Activated naive CD8-positive, alpha-beta T cell (primary cell): ENCODE results near the gene CDK14.

Experiments
- H3K27ac Mint-ChIP-seq: one replicate; pipeline ENCODE4 v1.8.0; 2021; ENCODE audit warnings: mixed read lengths
- H3K27me3 Mint-ChIP-seq: one replicate; pipeline ENCODE4 v1.8.0; 2021; ENCODE audit warnings: mixed read lengths
- H3K36me3 Mint-ChIP-seq: one replicate; pipeline ENCODE4 v1.8.0; 2021; ENCODE audit warnings: mixed read lengths
- H3K4me1 Mint-ChIP-seq: one replicate; pipeline ENCODE4 v1.8.0; 2021; ENCODE audit warnings: low read depth, mixed read lengths
- H3K4me3 Mint-ChIP-seq: one replicate; pipeline ENCODE4 v1.8.0; 2021; ENCODE audit warnings: mild to moderate bottlenecking, mixed read lengths
- H3K9me3 Mint-ChIP-seq: one replicate; pipeline ENCODE4 v1.8.0; 2021; ENCODE audit warnings: low read depth, mixed read lengths

CDK14 gene

DNA sequence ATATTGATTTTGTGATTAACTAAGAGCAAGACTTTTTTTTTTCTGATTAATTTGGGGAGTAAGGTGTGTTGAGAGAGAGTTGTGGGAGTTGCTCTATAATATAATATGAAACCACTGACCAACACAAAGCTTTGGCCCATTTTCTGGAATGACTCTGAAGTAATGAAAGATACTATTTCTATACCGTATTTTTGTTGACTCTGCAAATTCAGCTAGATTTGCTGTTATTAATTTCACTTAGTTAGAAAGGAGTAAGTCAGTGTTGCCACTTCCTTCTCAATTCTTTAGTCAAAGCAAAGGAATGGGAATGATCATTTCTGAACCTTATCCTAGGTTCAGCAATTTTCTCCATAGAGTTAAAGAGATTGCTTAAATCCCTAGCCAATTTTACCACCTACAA, 355.1 kb downstream of the CDK14 start:
- Mint-ChIP-seq H3K27me3 (peaks cover 2% of the 10 kb centered on the region), H3K4me3 (no peak overlapping the region), H3K36me3 (no peaks in the 10 kb centered on the region), H3K4me1 (no peaks in the 10 kb centered on the region), H3K27ac (no peak overlapping the region), H3K9me3 (no peaks in the 10 kb centered on the region)

DNA sequence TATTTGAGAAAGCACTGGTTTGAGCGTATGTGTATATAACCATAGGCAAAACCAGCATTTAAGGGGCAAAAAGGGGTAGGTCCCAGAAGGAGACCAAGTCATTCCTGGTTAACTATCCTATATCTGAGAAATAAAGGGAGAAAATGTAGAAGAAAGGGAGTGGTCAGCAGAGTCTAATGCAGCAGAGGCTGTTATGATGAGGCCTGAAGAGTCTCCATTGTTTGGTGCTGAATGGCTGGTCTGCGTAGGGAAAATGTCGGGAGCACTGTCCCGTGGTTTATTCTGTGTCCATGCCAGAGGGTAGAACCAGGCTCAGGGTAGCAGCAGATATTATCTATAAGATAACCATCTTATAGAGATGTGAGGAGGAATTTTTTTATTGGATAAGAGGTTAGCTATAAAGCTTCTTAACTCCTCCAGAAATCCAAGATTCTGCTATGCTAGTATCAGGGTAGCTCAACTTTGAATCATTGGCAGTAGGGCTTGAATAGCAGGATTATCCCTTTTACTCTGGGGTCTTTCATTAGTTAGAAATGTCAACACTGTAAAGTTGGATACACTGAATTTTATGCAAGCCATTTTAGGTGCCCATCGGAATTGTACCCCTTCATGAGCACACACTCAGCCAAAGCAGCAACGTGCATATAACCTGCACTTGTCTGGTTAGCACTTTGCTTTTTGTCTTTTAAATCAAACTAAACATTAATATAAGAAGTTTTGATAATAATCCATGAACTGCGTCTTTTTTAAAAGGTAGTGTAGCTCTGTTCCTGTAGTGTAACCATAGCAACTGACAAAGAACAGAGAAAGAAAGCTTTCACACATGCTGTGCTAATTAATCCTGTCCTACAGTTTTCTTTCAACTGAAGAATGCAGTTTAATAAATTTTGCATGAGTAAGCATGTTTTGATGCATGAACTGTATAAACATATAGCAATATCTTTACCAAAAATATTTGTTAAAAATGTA, 356.1 kb downstream of the CDK14 start:
- Mint-ChIP-seq H3K36me3 (no peaks in the 10 kb centered on the region), H3K27ac (no peak overlapping the region), H3K4me3 (no peak overlapping the region), H3K9me3 (no peaks in the 10 kb centered on the region), H3K4me1 (no peaks in the 10 kb centered on the region), H3K27me3 (no peaks in the 10 kb centered on the region)

DNA sequence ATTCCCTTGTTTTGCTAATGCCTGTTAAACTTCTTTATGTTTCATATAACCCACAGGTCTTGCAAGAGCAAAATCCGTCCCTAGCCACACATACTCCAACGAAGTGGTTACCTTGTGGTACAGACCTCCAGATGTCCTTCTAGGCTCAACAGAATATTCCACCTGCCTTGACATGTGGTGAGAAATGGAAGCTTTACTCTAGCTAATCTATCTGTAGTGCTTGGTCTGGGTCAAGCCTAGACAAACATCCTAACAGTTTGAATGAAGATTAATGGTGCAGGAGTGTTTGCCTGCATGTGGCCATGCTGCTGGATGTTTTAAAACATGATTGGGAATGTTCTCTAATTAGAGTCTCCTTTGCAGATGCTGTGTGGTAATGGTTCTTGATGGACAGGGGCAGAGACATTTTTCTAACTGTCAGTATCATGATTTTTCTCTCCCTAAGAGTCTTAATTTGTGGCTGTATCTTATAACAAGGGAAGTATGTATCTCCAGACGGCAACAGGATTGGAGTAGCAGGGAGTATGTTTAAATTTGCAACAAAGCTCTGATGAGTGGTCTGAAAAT, 359.6 kb downstream of the CDK14 start:
- H3K9me3 Mint-ChIP-seq = no peaks in the 10 kb centered on the region
- no peaks in the 10 kb centered on the region for H3K4me1 Mint-ChIP-seq
- H3K4me3 Mint-ChIP-seq = no peak overlapping the region
- no peaks in the 10 kb centered on the region for H3K36me3 Mint-ChIP-seq
- no peak overlapping the region for H3K27ac Mint-ChIP-seq
- no peaks in the 10 kb centered on the region for H3K27me3 Mint-ChIP-seq

DNA sequence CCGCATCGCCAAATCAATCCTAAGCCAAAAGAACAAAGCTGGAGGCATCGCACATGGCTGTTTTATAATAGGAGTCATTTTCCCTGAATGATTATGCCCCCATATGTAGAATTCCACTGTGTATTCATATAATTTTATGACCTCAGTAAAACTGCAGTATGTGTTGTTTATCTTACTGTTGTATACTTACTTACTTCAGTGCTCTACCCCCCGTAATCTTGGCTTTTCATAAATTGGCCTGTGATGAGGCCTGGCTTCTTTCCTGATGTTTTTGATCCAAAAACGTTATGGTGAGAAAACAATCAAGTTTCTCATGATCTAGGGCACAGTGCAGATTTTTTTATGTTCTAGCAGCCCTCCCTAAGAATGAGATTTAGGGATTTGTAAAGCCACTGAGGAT, 361.8 kb downstream of the CDK14 start:
- no peaks in the 10 kb centered on the region for H3K36me3 Mint-ChIP-seq
- H3K4me3 Mint-ChIP-seq = no peak overlapping the region
- H3K27ac Mint-ChIP-seq = no peak overlapping the region
- H3K27me3 Mint-ChIP-seq = no peaks in the 10 kb centered on the region
- H3K4me1 Mint-ChIP-seq = no peaks in the 10 kb centered on the region
- H3K9me3 Mint-ChIP-seq = peaks cover 3% of the 10 kb centered on the region

DNA sequence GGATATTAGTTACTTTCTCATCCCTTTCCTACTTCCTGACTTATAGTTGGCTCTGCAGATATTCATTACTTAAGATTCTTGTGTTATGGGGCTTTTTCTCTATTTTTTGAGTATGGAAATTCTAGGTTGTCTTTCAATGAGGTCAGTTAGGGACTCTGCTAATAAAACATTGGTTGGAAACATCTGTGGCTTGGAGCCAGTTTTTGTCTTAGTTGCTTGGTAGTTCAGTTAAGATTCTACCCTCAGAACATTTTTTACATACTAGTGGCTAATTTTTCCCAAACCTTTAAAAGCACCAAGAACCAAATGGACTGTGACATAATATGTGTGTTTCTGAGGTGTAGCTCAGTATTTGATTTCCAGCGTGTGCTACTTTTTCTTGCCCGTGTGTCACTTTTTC, 362.5 kb downstream of the CDK14 start:
- peaks cover 3% of the 10 kb centered on the region for H3K9me3 Mint-ChIP-seq
- H3K27me3 Mint-ChIP-seq = no peaks in the 10 kb centered on the region
- H3K4me3 Mint-ChIP-seq = no peak overlapping the region
- no peaks in the 10 kb centered on the region for H3K36me3 Mint-ChIP-seq
- no peak overlapping the region for H3K27ac Mint-ChIP-seq
- no peaks in the 10 kb centered on the region for H3K4me1 Mint-ChIP-seq

DNA sequence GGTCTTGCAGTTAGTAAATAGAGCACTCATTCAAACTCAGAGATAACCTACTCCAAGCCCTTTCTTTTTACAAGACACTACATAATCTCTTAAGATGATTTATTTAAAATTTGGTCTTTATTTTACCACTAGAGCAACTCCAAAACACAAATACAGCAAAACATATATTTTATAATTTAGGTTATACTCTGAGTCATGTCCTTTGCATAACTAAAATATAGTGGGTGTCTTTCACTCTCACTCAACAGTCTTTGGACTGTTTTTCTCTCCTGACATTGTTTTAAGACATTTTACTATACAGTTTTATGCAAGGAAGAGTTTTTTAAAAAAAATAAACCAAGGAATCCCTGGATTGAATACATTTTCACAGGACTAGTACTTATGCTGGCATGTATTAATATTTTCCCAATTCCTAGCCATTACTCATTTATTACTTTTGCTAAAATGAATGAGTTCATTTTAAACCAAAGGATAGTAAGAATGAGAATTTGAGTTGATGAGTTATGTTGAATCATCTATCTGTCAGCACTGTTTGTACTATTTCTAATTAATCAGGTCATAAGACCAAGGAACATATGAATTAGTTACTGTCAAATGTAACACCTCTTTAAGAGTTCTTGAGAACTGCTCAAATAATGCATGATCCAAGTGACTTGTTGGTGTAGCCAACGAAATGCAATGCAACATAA, 365.1 kb downstream of the CDK14 start:
- H3K4me3 Mint-ChIP-seq = no peak overlapping the region

DNA sequence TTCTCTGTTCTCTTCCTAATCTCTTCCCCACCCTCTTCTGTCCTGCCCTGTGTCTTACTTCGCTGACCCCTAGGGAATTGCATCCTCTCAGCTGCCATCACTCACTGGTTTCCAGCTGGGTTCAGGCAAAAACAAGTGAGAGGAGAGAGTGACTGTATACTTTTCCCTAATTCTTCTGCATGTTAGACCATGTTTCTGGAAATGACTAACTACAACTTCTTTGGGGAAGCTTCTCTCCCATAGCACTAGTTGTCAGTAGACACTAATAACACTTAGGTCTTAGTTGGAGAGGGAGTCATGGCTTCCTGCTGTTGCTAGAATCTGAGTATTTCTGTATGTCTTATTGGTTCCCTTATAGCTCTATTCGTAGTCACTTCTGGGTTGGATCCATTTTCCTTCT, 369.1 kb downstream of the CDK14 start:
- Mint-ChIP-seq H3K36me3 (no peaks in the 10 kb centered on the region), H3K9me3 (peaks cover 3% of the 10 kb centered on the region), H3K27ac (no peak overlapping the region), H3K27me3 (no peaks in the 10 kb centered on the region), H3K4me1 (no peaks in the 10 kb centered on the region), H3K4me3 (no peak overlapping the region)

More for the DNA sequence above, 365.1 kb downstream of the CDK14 start:
- Mint-ChIP-seq H3K9me3 (peaks cover 3% of the 10 kb centered on the region), H3K27ac (no peak overlapping the region), H3K36me3 (no peaks in the 10 kb centered on the region), H3K4me1 (no peaks in the 10 kb centered on the region), H3K27me3 (no peaks in the 10 kb centered on the region)

DNA sequence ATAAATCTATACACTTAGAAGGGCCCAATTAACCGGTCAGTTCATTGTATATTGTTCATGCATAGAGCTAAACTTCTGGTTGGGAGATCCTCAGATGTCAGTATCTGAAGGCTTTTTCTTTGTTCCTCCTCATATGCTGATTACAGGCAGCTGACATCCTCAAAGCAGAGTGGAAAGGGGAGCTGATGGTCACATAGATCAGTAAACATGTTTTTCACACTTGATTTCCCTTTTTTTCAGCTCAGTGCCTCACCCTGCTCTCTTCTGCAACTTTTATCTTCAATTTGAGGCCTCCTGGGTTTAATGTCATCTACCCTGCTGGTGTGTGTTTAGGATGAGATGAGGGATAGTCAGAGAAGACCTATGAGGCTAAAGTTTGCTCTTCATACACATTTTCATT, 370.2 kb downstream of the CDK14 start:
- H3K4me3 Mint-ChIP-seq = no peak overlapping the region
- no peak overlapping the region for H3K27ac Mint-ChIP-seq
- H3K4me1 Mint-ChIP-seq = no peaks in the 10 kb centered on the region
- H3K36me3 Mint-ChIP-seq = no peaks in the 10 kb centered on the region
- H3K27me3 Mint-ChIP-seq = no peaks in the 10 kb centered on the region
- peaks cover 2% of the 10 kb centered on the region for H3K9me3 Mint-ChIP-seq

DNA sequence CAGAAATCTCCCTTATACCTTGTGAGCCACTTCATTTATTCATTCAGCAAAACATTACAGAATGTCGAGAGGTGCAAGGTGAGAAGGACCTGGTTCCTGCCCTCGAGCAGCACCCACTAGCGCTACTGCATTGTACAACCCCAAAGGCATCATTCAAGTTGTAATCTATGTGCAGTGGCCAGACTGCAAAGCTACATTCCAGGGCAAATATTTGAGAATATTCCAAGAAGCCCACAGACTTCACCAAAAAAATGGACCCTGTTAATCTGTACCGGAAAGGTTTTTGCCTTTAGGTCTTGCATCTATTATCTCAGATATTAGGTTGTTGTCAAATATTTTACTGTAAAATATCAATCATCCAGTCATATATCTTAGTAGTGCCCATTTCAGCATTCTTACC, 372.8 kb downstream of the CDK14 start:
- H3K9me3 Mint-ChIP-seq = no peaks in the 10 kb centered on the region
- no peaks in the 10 kb centered on the region for H3K36me3 Mint-ChIP-seq
- no peak overlapping the region for H3K27ac Mint-ChIP-seq
- H3K4me1 Mint-ChIP-seq = no peaks in the 10 kb centered on the region
- H3K4me3 Mint-ChIP-seq = no peak overlapping the region
- H3K27me3 Mint-ChIP-seq = no peaks in the 10 kb centered on the region

DNA sequence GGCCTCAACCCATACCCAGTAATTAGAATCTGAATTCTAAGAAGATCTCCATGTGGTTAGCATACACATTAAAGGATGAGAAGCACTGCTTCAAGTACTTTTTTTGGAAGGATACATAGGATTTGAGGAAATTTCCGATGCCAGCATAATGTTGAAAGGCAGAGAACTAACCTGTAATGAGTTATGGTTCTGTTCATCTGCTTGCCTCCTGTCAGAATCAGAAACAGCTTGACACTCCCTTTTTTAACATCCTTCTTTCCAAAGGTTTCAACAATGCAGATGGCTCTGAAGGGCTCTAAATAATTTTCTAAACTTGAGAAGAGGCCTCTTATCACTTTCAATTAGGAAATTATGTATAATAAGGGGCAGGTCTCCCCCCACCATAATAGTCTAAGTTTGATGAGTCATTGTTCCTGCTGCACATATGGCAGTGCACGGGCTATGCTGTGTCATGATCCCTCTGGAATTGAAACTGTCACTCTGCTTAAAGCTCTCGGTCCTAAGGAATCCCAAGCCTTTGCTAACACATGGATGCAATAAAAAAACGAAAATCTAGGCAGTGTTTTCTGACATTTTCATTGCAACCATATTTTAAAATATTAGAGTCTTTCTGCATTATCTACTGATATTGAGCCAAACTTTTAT, 376.9 kb downstream of the CDK14 start:
- Mint-ChIP-seq H3K9me3 (peaks cover 3% of the 10 kb centered on the region), H3K4me1 (no peaks in the 10 kb centered on the region), H3K36me3 (no peaks in the 10 kb centered on the region), H3K27me3 (no peaks in the 10 kb centered on the region), H3K4me3 (no peak overlapping the region), H3K27ac (no peak overlapping the region)

DNA sequence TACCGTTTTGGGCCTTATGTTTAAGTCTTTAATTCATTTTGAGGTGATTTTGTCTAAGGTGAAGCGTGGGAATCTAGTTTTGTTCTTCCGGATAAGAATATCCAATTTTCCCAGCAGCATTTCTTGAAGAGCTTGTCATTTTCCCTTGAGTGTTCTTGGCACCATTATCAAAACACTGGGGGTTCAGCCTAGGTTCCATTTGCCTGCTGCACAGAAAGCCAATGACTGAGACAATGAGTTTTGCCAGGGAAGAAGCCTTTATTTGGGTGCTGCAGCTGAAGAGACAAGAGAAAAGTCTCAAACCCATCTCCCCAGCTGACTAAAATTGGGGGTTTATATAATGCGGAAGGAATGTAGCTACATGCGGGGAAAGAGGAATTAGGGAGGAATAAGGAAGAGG, 380.9 kb downstream of the CDK14 start:
- no peaks in the 10 kb centered on the region for H3K36me3 Mint-ChIP-seq

DNA sequence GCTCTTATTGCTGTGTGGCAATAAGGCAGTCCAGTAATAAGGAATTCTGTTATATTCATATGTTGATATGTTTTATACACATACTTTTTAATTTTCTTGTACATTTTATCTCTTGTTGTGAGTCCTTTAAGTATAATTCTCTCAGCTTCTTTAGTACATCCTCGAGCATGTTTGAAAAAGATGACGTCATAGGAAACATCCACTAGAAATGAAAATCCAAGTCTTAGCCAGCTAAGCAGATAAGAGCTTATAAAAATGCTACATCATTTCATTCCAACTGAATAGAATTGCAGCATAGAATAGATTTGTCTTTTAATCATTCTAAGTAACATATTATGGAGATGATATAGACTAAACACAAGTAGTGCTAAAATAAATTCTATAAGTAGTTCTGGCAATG, 384.4 kb downstream of the CDK14 start:
- Mint-ChIP-seq H3K4me1 (no peaks in the 10 kb centered on the region), H3K36me3 (no peaks in the 10 kb centered on the region), H3K9me3 (peaks cover 13% of the 10 kb centered on the region), H3K4me3 (no peak overlapping the region), H3K27me3 (no peaks in the 10 kb centered on the region), H3K27ac (no peak overlapping the region)

More for the DNA sequence above, 380.9 kb downstream of the CDK14 start:
- Mint-ChIP-seq H3K9me3 (peaks cover 9% of the 10 kb centered on the region), H3K27ac (no peak overlapping the region), H3K4me3 (no peak overlapping the region), H3K4me1 (no peaks in the 10 kb centered on the region), H3K27me3 (no peaks in the 10 kb centered on the region)

DNA sequence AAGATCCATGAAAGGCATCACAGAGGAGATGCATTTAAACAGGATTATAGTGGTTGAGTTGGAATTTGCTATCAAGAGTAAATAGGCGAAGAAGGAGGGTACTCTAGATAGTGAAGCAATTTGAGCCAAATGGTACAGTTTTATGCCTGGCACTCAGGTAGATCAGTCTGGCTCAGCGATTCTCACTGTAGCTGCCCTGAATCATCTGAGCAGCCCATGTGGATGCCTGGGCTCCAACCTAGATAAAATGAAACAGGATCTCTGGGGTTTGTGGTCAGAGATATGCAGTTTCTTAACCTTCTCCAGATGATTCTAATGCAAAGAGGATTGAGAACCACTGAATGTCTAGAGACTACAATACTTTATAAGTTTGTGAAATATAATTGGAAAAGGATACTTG, 386.1 kb downstream of the CDK14 start:
- Mint-ChIP-seq H3K9me3 (peaks cover 13% of the 10 kb centered on the region), H3K27me3 (no peaks in the 10 kb centered on the region), H3K36me3 (no peaks in the 10 kb centered on the region), H3K4me1 (no peaks in the 10 kb centered on the region), H3K27ac (no peak overlapping the region), H3K4me3 (no peak overlapping the region)

DNA sequence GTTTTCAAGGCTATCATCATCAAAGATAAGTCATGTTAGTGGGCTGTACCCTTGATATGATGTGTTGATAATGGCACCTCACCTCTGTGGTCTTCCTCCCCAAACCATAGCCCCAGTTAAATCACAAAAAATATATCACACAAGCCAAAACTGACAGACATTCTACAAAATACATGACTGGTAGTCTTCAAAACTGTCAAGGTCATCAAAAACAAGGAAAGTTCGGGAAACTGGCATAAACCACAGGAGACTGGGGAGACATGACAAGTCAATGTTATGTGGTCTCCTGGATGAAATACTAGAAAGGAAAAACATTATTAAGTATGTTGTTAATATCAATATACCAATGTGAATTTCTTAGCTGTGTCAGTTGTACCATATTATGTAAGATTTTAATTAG, 388.6 kb downstream of the CDK14 start:
- Mint-ChIP-seq H3K4me3 (no peak overlapping the region), H3K27ac (no peak overlapping the region), H3K36me3 (no peaks in the 10 kb centered on the region), H3K9me3 (peaks cover 13% of the 10 kb centered on the region), H3K27me3 (no peaks in the 10 kb centered on the region), H3K4me1 (no peaks in the 10 kb centered on the region)

DNA sequence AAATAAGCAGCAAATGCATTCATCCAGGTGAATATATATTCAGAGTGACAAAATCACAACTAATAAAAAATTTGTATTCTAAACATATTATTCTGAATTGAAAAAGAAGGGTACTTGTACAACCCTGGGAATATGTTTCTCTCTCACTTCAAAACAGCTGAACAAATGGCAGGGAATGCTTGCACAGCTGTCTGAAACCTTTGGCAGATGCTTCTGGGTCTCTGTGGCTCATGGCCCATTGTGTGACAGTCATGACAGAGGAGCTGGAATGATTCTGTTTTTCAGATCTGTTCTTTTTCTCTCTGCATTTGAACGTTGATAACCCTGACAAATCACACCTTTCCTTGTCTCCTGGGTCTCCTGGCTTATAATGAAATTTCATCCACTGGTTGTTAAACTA, 392.4 kb downstream of the CDK14 start:
- H3K27ac Mint-ChIP-seq = no peak overlapping the region

More for the DNA sequence above, 392.4 kb downstream of the CDK14 start:
- H3K9me3 Mint-ChIP-seq = peaks cover 4% of the 10 kb centered on the region
- no peaks in the 10 kb centered on the region for H3K27me3 Mint-ChIP-seq
- H3K4me1 Mint-ChIP-seq = no peaks in the 10 kb centered on the region
- no peaks in the 10 kb centered on the region for H3K36me3 Mint-ChIP-seq
- no peak overlapping the region for H3K4me3 Mint-ChIP-seq
